CD4-positive, CD25-positive, alpha-beta regulatory T cell (primary cell): ENCODE results near the gene PSME3. TPM values are rescaled to one million over a fixed set of nuclear protein-coding genes. Genes with fewer than 3 reads are reported as not detected.
"Not testable (repeated sequence)": the region's sequence is repeated elsewhere in the genome, so short reads cannot be mapped to it uniquely, and the experiment has no call there.

Experiments
- ATAC-seq, 2 donors: fragments of 150-1000 bp; cut with Tn5 transposase; one replicate each; pipeline ENCODE4 v1.10.0; 2021; ENCODE audit warnings: low read depth in 2 of 2, moderate number of reproducible peaks in 2 of 2, moderate library complexity in 1 of 2
- DNase-seq, 3 donors: peaks; one replicate each; pipeline versions ENCODE4 v3.0.0 to v3.0.0-alpha.2; 2012 to 2022; ENCODE audit warnings: mixed read lengths in 1 of 3
- H3K27ac ChIP-seq: one replicate; pipeline ENCODE4 v1.7.0; 2013; ENCODE audit warnings: mild to moderate bottlenecking, low read length; ENCODE audit not compliant: insufficient read depth, poor library complexity, severe bottlenecking
- H3K27me3 ChIP-seq: one replicate; pipeline ENCODE4 v1.7.0; 2013; ENCODE audit warnings: low read length; ENCODE audit not compliant: control insufficient read depth, insufficient read depth
- H3K36me3 ChIP-seq: one replicate; pipeline ENCODE4 v1.7.0; 2013; ENCODE audit warnings: mild to moderate bottlenecking, low read length, moderate library complexity; ENCODE audit not compliant: control insufficient read depth, insufficient read depth
- H3K4me1 ChIP-seq: 2 replicates; pipeline ENCODE4 v1.7.0; 2013; ENCODE audit warnings: mild to moderate bottlenecking, low read length; ENCODE audit not compliant: insufficient read depth, control insufficient read depth, poor library complexity, severe bottlenecking
- H3K4me3 ChIP-seq: one replicate; pipeline ENCODE4 v1.7.0; 2013; ENCODE audit warnings: low read depth, mild to moderate bottlenecking, low read length, moderate library complexity
- H3K9me3 ChIP-seq, 2 experiments: 1 replicate in 1 of 2; 2 replicates in 1 of 2; pipeline ENCODE4 v1.7.0; 2013; ENCODE audit warnings: low read length in 2 of 2, mild to moderate bottlenecking in 1 of 2, moderate library complexity in 1 of 2; ENCODE audit not compliant: control insufficient read depth in 2 of 2
- H3K27ac Mint-ChIP-seq, 3 donors: one replicate each; pipeline ENCODE4 v1.8.0; 2020 to 2022; ENCODE audit warnings: mild to moderate bottlenecking in 3 of 3, mixed read lengths in 3 of 3, moderate library complexity in 2 of 3
- H3K27me3 Mint-ChIP-seq: one replicate; pipeline ENCODE4 v1.8.0; 2022; ENCODE audit warnings: mild to moderate bottlenecking, mixed read lengths
- H3K36me3 Mint-ChIP-seq: one replicate; pipeline ENCODE4 v1.8.0; 2020; ENCODE audit warnings: mixed read lengths
- H3K4me1 Mint-ChIP-seq, 4 donors: one replicate each; pipeline ENCODE4 v1.8.0; 2020 to 2022; ENCODE audit warnings: mixed read lengths in 4 of 4, mild to moderate bottlenecking in 1 of 4
- H3K4me3 Mint-ChIP-seq, 4 donors: one replicate each; pipeline ENCODE4 v1.8.0; 2020 to 2022; ENCODE audit warnings: mild to moderate bottlenecking in 4 of 4, mixed read lengths in 4 of 4, moderate library complexity in 3 of 4
- H3K9me3 Mint-ChIP-seq, 7 donors: one replicate each; pipeline ENCODE4 v1.8.0; 2020 to 2022; ENCODE audit warnings: mixed read lengths in 7 of 7, mild to moderate bottlenecking in 3 of 7, moderate library complexity in 2 of 7
- polyA plus RNA-seq, 4 donors: library from polyadenylated mRNA; unstranded; fragments of 300-500 nt; fragmentation: Illumina TruSeq; gene quantifications; one replicate each; pipeline ENCODE4 v1.2.3, GENCODE V29; 2021
- total RNA-seq: library from RNA; stranded (reverse); gene quantifications from one replicate; pipeline ENCODE4 v1.2.3, GENCODE V29; 2022

The PSME3 gene
- total and polyA plus RNA-seq, 5 donors from 2014 or later = 66.7 to 129 (median 126) TPM

DNA sequence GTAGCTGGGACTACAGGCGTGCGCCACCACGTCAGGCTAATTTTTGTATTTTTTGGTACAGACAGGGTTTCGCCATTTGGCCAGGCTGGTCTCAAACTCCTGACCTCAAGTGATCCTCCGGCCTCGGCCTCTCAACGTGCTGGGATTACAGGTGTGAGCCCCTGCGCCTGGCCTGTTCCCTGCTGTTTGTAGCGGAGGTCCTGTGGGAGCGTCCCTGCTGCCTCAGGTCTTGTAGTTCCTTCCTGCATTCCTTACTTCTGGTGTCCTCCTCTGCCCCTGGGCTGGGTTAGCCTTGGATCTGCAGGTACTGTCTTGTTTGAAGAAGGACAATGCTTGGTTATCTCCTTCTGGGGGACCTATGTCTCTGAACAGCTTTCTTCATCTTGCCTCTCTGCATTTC lies 43.8 kb downstream of the PSME3 start:
- H3K27me3 ChIP-seq = no peaks in the 10 kb centered on the region
- DNase-seq = no peak
- H3K4me1 ChIP-seq = no peaks in the 10 kb centered on the region
- no peak for ATAC-seq
- no peaks in the 10 kb centered on the region for H3K36me3 ChIP-seq
- H3K9me3 ChIP-seq = no peaks in the 10 kb centered on the region
- Mint-ChIP-seq H3K36me3 (no peaks in the 10 kb centered on the region), H3K4me3 (no peak overlapping the region), H3K27me3 (peaks cover 24% of the 10 kb centered on the region), H3K4me1 (no peaks in the 10 kb centered on the region), H3K27ac (no peak overlapping the region), H3K9me3 (peaks cover 0 to 2% (median 0%) of the 10 kb centered on the region in 7 donors)
- no peak overlapping the region for H3K4me3 ChIP-seq
- no peak overlapping the region for H3K27ac ChIP-seq

GRCh38 chr17:42878123-42878880 lies 45.1 kb downstream of the PSME3 start:
- peaks cover 21% of the 10 kb centered on the region for H3K27me3 Mint-ChIP-seq
- H3K36me3 Mint-ChIP-seq = no peaks in the 10 kb centered on the region
- DNase-seq (no peak), ATAC-seq (no peak)
- Histone ChIP-seq H3K27ac (no peak overlapping the region), H3K4me3 (no peak overlapping the region), H3K36me3 (no peaks in the 10 kb centered on the region), H3K4me1 (no peaks in the 10 kb centered on the region), H3K9me3 (no peaks in the 10 kb centered on the region), H3K27me3 (no peaks in the 10 kb centered on the region)
- H3K4me1 Mint-ChIP-seq = no peaks in the 10 kb centered on the region
- no peak overlapping the region for H3K27ac Mint-ChIP-seq
- no peak overlapping the region for H3K4me3 Mint-ChIP-seq
- H3K9me3 Mint-ChIP-seq = peaks cover 0 to 2% (median 0%) of the 10 kb centered on the region in 7 donors

DNA sequence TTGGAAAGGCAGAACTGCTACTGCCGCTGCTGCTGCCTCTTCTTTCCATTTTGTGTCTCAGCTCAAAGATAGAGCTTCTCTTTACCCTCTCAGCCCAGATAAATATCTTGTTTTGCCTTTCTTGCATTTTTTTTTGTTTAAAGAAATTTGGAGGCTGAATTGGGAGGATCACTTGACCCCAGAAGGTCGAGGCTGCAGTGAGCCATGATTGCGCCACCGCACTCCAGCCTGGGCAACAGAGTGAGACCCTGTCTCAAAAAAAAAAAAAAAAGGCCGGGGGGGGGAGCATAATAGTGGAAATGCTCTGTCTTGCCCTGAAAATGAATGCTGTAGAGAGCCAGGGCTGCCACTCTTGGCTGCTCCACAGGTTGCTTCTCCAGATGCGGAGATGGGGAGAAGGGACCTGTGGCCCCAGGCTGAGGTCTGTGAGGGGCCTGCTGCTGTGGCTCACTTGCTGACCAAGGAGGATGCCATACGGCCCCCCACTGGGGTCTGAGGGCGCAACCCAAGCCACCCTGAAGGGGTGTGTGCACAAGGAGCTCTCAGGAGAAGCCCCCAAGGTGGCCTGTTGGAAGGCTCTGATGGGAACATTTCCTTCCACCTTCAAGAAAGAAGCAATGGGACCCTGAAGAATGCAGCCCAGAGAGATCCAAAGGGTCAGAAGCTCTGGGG lies 45.9 kb downstream of the PSME3 start:
- no peaks in the 10 kb centered on the region for H3K9me3 ChIP-seq
- H3K27me3 Mint-ChIP-seq = peaks cover 19% of the 10 kb centered on the region
- no peaks in the 10 kb centered on the region for H3K36me3 Mint-ChIP-seq
- ATAC-seq (no peak), DNase-seq (no peak)
- H3K27me3 ChIP-seq = no peaks in the 10 kb centered on the region
- H3K4me3 ChIP-seq = no peak overlapping the region
- no peak overlapping the region for H3K4me3 Mint-ChIP-seq
- H3K27ac ChIP-seq = no peak overlapping the region
- peaks cover 0 to 2% (median 0%) of the 10 kb centered on the region in 7 donors for H3K9me3 Mint-ChIP-seq
- H3K36me3 ChIP-seq = no peaks in the 10 kb centered on the region
- H3K27ac Mint-ChIP-seq = no peak overlapping the region
- no peaks in the 10 kb centered on the region for H3K4me1 Mint-ChIP-seq
- H3K4me1 ChIP-seq = no peaks in the 10 kb centered on the region

GRCh38 chr17:42879596-42879985 lies 46.4 kb downstream of the PSME3 start:
- Histone ChIP-seq H3K27ac (no peak overlapping the region), H3K36me3 (no peaks in the 10 kb centered on the region), H3K4me3 (no peak overlapping the region), H3K4me1 (no peaks in the 10 kb centered on the region), H3K9me3 (no peaks in the 10 kb centered on the region), H3K27me3 (no peaks in the 10 kb centered on the region)
- Mint-ChIP-seq H3K27me3 (peaks cover 19% of the 10 kb centered on the region), H3K9me3 (peaks cover 0 to 2% (median 0%) of the 10 kb centered on the region in 7 donors), H3K4me3 (no peak overlapping the region), H3K4me1 (no peaks in the 10 kb centered on the region), H3K36me3 (no peaks in the 10 kb centered on the region), H3K27ac (no peak overlapping the region)
- DNase-seq (no peak), ATAC-seq (no peak)

- Mint-ChIP-seq H3K9me3 (peaks cover 0 to 2% (median 0%) of the 10 kb centered on the region in 7 donors), H3K36me3 (no peaks in the 10 kb centered on the region), H3K27me3 (peaks cover 18% of the 10 kb centered on the region), H3K4me1 (no peaks in the 10 kb centered on the region), H3K4me3 (no peak overlapping the region), H3K27ac (no peak overlapping the region)
- Histone ChIP-seq H3K9me3 (no peaks in the 10 kb centered on the region), H3K4me1 (no peaks in the 10 kb centered on the region), H3K27ac (no peak overlapping the region), H3K4me3 (no peak overlapping the region), H3K36me3 (no peaks in the 10 kb centered on the region), H3K27me3 (no peaks in the 10 kb centered on the region)
- no peak for ATAC-seq
- no peak for DNase-seq
Observed at GRCh38 chr17:42880776-42881310, 47.6 kb downstream of the PSME3 start.

GRCh38 chr17:42881706-42882105 lies 48.5 kb downstream of the PSME3 start:
- H3K4me1 Mint-ChIP-seq, H3K4me3 Mint-ChIP-seq, H3K9me3 Mint-ChIP-seq, H3K27ac ChIP-seq, H3K27ac Mint-ChIP-seq, H3K27me3 ChIP-seq, H3K36me3 Mint-ChIP-seq, H3K9me3 ChIP-seq, H3K36me3 ChIP-seq, H3K4me1 ChIP-seq, ATAC-seq, H3K4me3 ChIP-seq, DNase-seq: not testable (repeated sequence)
- peaks cover 22% of the 10 kb centered on the region for H3K27me3 Mint-ChIP-seq

DNA sequence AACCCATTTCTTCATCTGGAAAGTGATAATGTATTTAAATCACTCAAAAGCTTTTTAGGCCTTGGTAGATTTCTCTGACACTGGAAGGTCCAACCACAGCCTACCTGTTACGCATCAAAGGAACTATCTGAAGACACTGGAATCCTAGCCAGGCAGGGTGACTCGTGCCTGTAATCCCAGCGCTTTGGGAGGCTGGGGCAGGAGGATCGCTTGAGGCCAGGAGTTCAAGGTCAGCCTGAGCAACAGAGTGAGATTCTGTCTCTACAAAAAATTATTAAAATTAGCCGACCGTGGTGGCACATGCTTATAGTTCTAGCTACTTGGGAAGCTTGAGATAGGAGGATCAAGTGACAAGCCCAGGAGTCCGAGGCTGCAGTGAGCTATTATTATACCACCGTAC lies 49.0 kb downstream of the PSME3 start:
- no peak overlapping the region for H3K27ac Mint-ChIP-seq
- no peaks in the 10 kb centered on the region for H3K36me3 ChIP-seq
- H3K9me3 Mint-ChIP-seq = peaks cover 0 to 2% (median 0%) of the 10 kb centered on the region in 7 donors
- H3K36me3 Mint-ChIP-seq = no peaks in the 10 kb centered on the region
- no peaks in the 10 kb centered on the region for H3K9me3 ChIP-seq
- H3K4me1 Mint-ChIP-seq = no peaks in the 10 kb centered on the region
- H3K4me3 ChIP-seq = no peak overlapping the region
- no peak for DNase-seq
- no peak overlapping the region for H3K27ac ChIP-seq
- no peaks in the 10 kb centered on the region for H3K4me1 ChIP-seq
- H3K27me3 ChIP-seq = no peaks in the 10 kb centered on the region
- no peak for ATAC-seq
- peaks cover 24% of the 10 kb centered on the region for H3K27me3 Mint-ChIP-seq
- H3K4me3 Mint-ChIP-seq = no peak overlapping the region
